Measurements from ENCODE around the gene PRM3. TPM values are rescaled to one million over a fixed set of nuclear protein-coding genes. Genes with fewer than 3 reads are reported as not detected.

The PRM3 gene
- total RNA-seq, 4 donors from 2014 or later: not detected

DNA sequence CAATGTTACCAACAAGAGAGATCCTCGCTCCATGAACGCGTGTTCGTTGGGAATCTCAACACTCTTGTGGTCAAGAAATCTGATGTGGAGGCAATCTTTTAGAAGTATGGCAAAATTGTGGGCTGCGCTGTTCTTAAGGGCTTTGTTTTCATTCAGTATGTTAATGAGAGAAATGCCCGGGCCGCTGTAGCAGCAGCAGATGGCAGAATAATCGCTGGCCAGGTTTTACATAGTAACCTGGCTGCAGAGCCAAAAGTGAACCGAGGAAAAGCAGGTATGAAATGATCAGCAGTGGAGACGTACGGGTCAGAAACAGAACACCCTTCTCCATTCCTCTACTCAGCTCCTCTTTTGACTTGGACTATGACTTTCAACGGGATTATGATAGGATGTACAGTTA, 30.8 kb downstream of the PRM3 start:
- intact Hi-C loops (cut with DNase I): no loop called here
- no peak for TF ChIP-seq POLR2A (IDR thresholded peaks at IDR 0.05)
- no peak for TF ChIP-seq CTCF (IDR thresholded peaks at IDR 0.05)
- no peak overlapping the region for H3K4me3 ChIP-seq
- H3K27ac ChIP-seq: no peak overlapping the region
- peaks cover 0 to 42% (median 0%) of the 10 kb centered on the region in 4 donors for H3K27me3 ChIP-seq
- WGBS, 2 donors: 87 to 89% methylated on average over 12 of the region's 12 CpGs
- H3K36me3 ChIP-seq: no peaks in the 10 kb centered on the region
- no peak for DNase-seq
- peaks cover 0 to 2% (median 0%) of the 10 kb centered on the region in 3 donors for H3K4me1 ChIP-seq
- no peaks in the 10 kb centered on the region for H3K9me3 ChIP-seq

DNA sequence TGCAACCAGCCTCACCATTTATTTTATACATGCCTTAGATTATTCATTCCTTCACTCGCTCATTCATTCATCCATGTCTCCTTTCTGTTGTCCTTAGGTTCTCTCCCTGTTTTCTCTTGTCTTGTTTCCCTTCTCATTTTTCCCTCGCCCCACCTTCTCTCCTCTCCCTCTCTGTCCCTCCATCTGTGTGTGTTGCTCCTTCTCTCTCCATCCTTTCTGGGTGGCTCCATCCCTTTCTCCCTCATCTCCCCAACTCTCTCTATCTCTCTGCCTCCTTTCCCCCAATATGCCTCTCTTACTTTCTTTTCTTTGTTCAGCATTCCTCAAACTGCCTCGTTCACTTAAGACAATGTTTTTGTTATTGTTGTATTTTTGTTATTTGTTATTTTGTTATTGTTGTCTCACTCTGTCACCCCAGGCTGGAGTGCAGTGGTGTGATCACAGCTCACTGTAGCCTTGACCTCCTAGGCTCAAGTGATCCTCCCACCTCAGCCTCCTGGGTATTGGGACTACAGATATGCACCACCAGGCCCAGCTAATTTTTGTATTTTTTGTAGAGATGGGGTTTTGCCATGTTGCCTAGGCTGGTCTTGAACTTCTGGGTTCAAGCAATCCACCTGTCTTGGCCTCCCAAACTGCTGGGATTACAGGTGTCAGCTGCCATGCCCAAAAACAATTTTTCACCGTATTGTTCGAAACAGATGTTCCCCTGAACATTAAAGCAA, 31.8 kb downstream of the PRM3 start:
- no peak for DNase-seq
- TF ChIP-seq CTCF (IDR thresholded peaks at IDR 0.05) (no peak), POLR2A (IDR thresholded peaks at IDR 0.05) (no peak)
- Histone ChIP-seq H3K27ac (no peak overlapping the region), H3K27me3 (peaks cover 0 to 42% (median 0%) of the 10 kb centered on the region in 4 donors), H3K4me1 (peaks cover 0 to 2% (median 0%) of the 10 kb centered on the region in 3 donors), H3K4me3 (no peak overlapping the region), H3K9me3 (no peaks in the 10 kb centered on the region), H3K36me3 (no peaks in the 10 kb centered on the region)
- intact Hi-C loops (cut with DNase I): no loop called here
- 87 to 91% methylated on average over 5 of the region's 5 CpGs for WGBS, 2 donors

DNA sequence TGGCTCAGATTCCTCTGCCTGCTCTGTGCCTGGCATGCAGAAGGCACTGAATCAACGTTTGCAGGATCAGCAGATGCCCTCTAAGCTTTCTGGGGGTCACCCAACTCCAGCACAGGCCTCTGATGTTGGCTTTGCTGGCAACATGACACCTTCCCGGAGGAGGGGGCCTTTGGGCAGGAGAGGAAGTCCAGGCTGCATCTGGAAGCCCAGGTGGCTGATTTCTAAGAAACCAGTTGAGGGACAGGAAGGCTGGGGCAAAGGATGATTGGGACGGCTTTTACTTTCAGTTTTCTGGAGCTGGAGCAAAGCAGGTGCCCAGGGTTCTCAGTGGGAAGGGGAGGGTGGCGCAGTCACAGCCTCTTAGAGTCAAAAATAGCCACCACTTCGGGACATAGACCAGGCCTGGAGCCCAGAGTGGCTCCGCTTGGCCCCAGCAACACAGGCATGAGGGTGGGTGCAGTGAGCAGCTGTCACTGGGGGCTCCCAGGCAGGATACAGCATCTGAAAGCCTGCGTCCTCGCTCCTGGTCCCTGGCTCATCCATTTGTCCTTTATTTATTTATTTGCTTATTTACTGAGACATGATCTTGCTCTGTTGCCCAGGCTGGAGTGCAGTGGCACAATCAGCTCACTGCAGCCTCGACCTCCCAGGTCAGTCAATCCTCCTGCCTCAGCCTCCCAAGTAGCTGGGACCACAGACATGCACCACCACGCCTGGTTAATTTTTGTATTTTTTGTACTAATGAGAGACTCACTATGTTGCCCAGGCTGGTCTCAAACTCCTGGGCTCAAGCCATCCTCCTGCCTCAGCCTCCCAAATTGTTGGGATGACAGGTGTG, 32.6 kb downstream of the PRM3 start:
- TF ChIP-seq CTCF (IDR thresholded peaks at IDR 0.05) (no peak), POLR2A (IDR thresholded peaks at IDR 0.05) (no peak)
- WGBS, 2 donors: 70 to 77% methylated on average over 8 to 9 of the region's 10 CpGs
- H3K27ac ChIP-seq: no peak overlapping the region

DNA sequence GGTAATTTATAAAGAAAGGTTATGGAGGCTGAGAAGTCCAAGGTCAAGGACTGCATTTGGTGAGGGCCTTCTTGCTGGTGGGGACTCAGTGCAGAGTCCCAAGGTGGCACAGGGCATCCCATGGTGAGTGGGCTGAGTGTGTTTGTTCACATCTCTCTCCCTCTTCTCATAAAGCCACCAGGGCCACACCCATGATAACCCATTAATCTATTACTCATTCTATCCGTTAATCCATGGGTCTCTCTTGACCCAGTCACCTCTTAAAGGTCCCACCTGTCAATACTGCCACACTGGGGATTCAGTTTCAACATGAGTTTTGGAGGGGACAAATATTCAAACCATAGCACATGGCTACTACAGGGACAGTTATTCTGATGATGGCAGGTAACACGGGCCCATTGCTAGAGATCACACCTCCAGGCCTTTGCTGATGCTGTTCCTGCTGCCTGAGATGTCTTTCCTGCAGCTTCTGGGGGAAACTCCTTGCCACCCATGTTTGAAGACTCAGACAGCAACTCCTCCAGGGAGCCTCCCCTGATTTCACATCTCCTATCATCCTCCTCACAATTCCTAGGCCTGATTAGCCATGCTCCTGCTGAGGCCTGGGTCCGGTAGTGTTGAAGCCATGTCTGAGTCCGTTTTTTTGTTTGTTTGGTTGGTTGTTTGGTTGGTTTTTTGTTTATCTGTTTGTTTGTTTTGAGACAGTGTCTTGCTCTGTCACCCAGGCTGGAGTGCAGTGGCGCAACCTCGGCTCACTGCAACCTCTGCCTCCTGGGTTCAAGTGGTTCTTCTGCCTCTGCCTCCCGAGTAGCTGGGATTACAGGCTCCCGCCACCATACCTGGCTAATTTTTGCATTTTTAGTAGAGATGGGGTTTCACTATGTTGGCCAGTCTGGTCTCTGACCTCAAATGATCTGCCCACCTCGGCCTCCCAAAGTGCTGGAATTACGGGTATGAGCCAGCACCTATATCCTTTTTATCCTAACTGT, 33.5 kb downstream of the PRM3 start:
- Histone ChIP-seq H3K27ac (no peak overlapping the region), H3K36me3 (no peaks in the 10 kb centered on the region), H3K4me3 (no peak overlapping the region), H3K27me3 (peaks cover 0 to 33% (median 0%) of the 10 kb centered on the region in 4 donors), H3K4me1 (peaks cover 0 to 2% (median 0%) of the 10 kb centered on the region in 3 donors), H3K9me3 (no peaks in the 10 kb centered on the region)
- 83 to 84% methylated on average over 10 of the region's 10 CpGs for WGBS, 2 donors
- TF ChIP-seq CTCF (IDR thresholded peaks at IDR 0.05): no peak
- TF ChIP-seq POLR2A (IDR thresholded peaks at IDR 0.05): no peak
- DNase-seq: no peak
- intact Hi-C loops (cut with DNase I): no loop called here

More for the DNA sequence above, 32.6 kb downstream of the PRM3 start:
- intact Hi-C loops (cut with DNase I): no loop called here
- H3K27me3 ChIP-seq: peaks cover 0 to 40% (median 0%) of the 10 kb centered on the region in 4 donors
- H3K4me1 ChIP-seq: peaks cover 0 to 2% (median 0%) of the 10 kb centered on the region in 3 donors
- no peak for DNase-seq
- H3K4me3 ChIP-seq: no peak overlapping the region
- no peaks in the 10 kb centered on the region for H3K36me3 ChIP-seq
- H3K9me3 ChIP-seq: no peaks in the 10 kb centered on the region
